PC-3 (cell line): ENCODE measurements around the gene HUNK. TPM values are rescaled to one million over a fixed set of nuclear protein-coding genes. Genes with fewer than 3 reads are reported as not detected.

Source experiments
- ATAC-seq: fragments of 200-7000 bp; cut with Tn5 transposase; 2 replicates; pipeline ENCODE4 v1.9.1; 2020; ENCODE audit warnings: mild to moderate bottlenecking, moderate library complexity
- BruUV-seq: library from RNA; stranded (reverse); fragments of 400-500 nt; replicated peaks from 2 replicates; lab custom pipeline; 2021; lab: Mats Ljungman, UMichigan
- CTCF ChIA-PET: fragments of 300-600 bp; sonication (Branson Sonifier 250); formaldehyde crosslinking; loops from one replicate; lab custom pipeline; 2022; ENCODE audit warnings: antibody characterized with exemption; lab: Charles Lee
- POLR2A ChIA-PET: fragments of 300-600 bp; sonication (Branson Sonifier 250); formaldehyde crosslinking; loops from one replicate; lab custom pipeline; 2022; ENCODE audit warnings: antibody characterized with exemption; ENCODE audit not compliant: unreplicated experiment; lab: Charles Lee
- DNase-seq: peaks from one replicate; pipeline ENCODE4 v3.0.0-alpha.2; 2015
- H2AFZ ChIP-seq: fragments of 300-600 bp; sonication (generic); 2 replicates; pipeline ENCODE4 v1.6.0; 2016; ENCODE audit warnings: antibody characterized with exemption, low read length
- H3F3A ChIP-seq: fragments of 300-600 bp; sonication (generic); one replicate; pipeline ENCODE4 v1.6.0; 2017; ENCODE audit warnings: antibody characterized with exemption, low read length, control low read depth, mild to moderate bottlenecking; ENCODE audit not compliant: unreplicated experiment
- H3K27ac ChIP-seq: fragments of 300-600 bp; sonication (generic); 2 replicates; pipeline ENCODE4 v1.5.1; 2016; ENCODE audit warnings: mild to moderate bottlenecking, low read length
- H3K27me3 ChIP-seq: fragments of 300-600 bp; sonication (generic); 2 replicates; pipeline ENCODE4 v1.6.1; 2016; ENCODE audit warnings: low read length, mixed read lengths
- H3K36me3 ChIP-seq: fragments of 300-600 bp; sonication (generic); 2 replicates; pipeline ENCODE4 v1.6.1; 2016; ENCODE audit warnings: low read depth, mixed run types, low read length, mixed read lengths
- H3K4me1 ChIP-seq: fragments of 300-600 bp; sonication (generic); 2 replicates; pipeline ENCODE4 v1.5.1; 2016; ENCODE audit warnings: low read length; ENCODE audit not compliant: insufficient read depth
- H3K4me2 ChIP-seq: fragments of 300-600 bp; sonication (generic); 2 replicates; pipeline ENCODE4 v1.6.0; 2016; ENCODE audit warnings: low read length
- H3K4me3 ChIP-seq: fragments of 300-600 bp; sonication (generic); 2 replicates; pipeline ENCODE4 v1.5.1; 2016; ENCODE audit warnings: mild to moderate bottlenecking, low read length, mixed read lengths
- H3K79me2 ChIP-seq: fragments of 300-600 bp; sonication (generic); 2 replicates; pipeline ENCODE4 v1.6.1; 2017; ENCODE audit warnings: low read length, mixed read lengths
- H3K9ac ChIP-seq: fragments of 300-600 bp; sonication (generic); 2 replicates; pipeline ENCODE4 v1.6.0; 2016; ENCODE audit warnings: mild to moderate bottlenecking, low read length
- H3K9me2 ChIP-seq: fragments of 300-600 bp; sonication (generic); replicated peaks from 2 replicates; pipeline ENCODE4 v1.6.1; 2016; ENCODE audit warnings: mixed run types, low read length, mixed read lengths
- H3K9me3 ChIP-seq: fragments of 300-600 bp; sonication (generic); 2 replicates; pipeline ENCODE4 v1.6.1; 2016; ENCODE audit warnings: low read length, mixed read lengths
- H4K20me1 ChIP-seq: fragments of 300-600 bp; sonication (generic); 2 replicates; pipeline ENCODE4 v1.6.1; 2016; ENCODE audit warnings: low read length, mixed read lengths
- CTCF ChIP-seq: fragments of 300-600 bp; sonication (generic); conservative IDR thresholded peaks from 2 replicates; pipeline ENCODE4 v1.5.1; 2017; ENCODE audit warnings: antibody characterized with exemption, low read depth, mild to moderate bottlenecking, low read length
- EZH2 ChIP-seq: fragments of 300-600 bp; sonication (generic); IDR thresholded peaks from one replicate; pipeline ENCODE4 v1.6.1; 2017; ENCODE audit warnings: antibody characterized with exemption, mild to moderate bottlenecking, low read length; ENCODE audit not compliant: unreplicated experiment
- EZH2phosphoT487 ChIP-seq: fragments of 300-600 bp; sonication (generic); IDR thresholded peaks from 2 replicates; pipeline ENCODE4 v1.6.1; 2018; ENCODE audit warnings: mild to moderate bottlenecking, antibody characterized with exemption, low read length, borderline replicate concordance
- intact Hi-C: fragments of 100-400 bp; cut with micrococcal nuclease; formaldehyde crosslinking; loops from 2 replicates; pipeline ENCODE4 v1.9.0; 2023
- total RNA-seq: library from RNA; depleted of rRNA; stranded (reverse); fragments of >200 nt; gene quantifications from 2 replicates; pipeline ENCODE4 v1.2.3, GENCODE V29; 2014

Gene HUNK
- total RNA-seq, 1 experiment from 2014 or later = not detected

DNA sequence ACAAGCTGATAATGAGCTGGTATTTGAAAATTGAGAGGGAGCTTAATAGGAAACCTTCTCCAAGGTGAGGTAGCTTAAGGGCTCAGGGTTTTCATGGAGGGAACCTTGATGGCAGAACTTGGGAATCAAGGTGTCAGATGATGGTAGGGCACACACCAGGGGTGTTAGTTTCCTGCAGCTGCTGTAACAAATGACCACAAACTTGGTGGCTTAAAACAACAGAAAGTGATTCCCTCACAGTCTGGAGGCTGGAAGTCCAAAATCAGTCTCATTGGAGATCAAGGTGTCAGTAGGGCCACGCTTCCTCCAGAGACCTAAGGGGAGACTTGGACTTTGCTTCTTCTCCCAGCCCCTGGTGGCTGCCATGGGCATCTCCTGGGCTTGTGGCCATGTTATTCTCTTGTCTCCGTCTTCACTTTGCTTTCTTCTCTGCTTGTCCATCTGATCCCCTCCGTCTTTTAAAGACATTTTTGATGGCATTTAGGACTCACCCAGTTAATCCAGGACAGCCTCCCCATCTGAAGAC is 45.5 kb downstream of the HUNK start:
- BruUV-seq = no TSS peak
- no peaks in the 10 kb centered on the region for H3K4me1 ChIP-seq
- no peak overlapping the region for H3K4me2 ChIP-seq
- H3K4me3 ChIP-seq = no peak overlapping the region
- H4K20me1 ChIP-seq = no peaks in the 10 kb centered on the region
- TF ChIP-seq EZH2 (no peak), EZH2phosphoT487 (no peak), CTCF (no peak)
- H2AFZ ChIP-seq = no peak overlapping the region
- DNase-seq (no peak), ATAC-seq (no peak)
- no peaks in the 10 kb centered on the region for H3K9me3 ChIP-seq
- peaks cover 41% of the 10 kb centered on the region for H3K27me3 ChIP-seq
- ChIA-PET CTCF (no interaction called here), POLR2A (no interaction called here)
- no peak overlapping the region for H3K27ac ChIP-seq
- intact Hi-C loops = no loop called here
- no peaks in the 10 kb centered on the region for H3K79me2 ChIP-seq
- no peaks in the 10 kb centered on the region for H3K36me3 ChIP-seq
- no peaks in the 10 kb centered on the region for H3F3A ChIP-seq
- no peaks in the 10 kb centered on the region for H3K9me2 ChIP-seq
- H3K9ac ChIP-seq = no peak overlapping the region

- BruUV-seq = no TSS peak
- intact Hi-C loops = no loop called here
- Histone ChIP-seq H2AFZ (no peak overlapping the region), H3K4me3 (no peak overlapping the region), H3K9me2 (no peaks in the 10 kb centered on the region), H3K4me2 (no peak overlapping the region), H3K27me3 (peaks cover 30% of the 10 kb centered on the region), H3K9ac (no peak overlapping the region), H3K36me3 (no peaks in the 10 kb centered on the region), H3K27ac (no peak overlapping the region), H4K20me1 (no peaks in the 10 kb centered on the region), H3K4me1 (no peaks in the 10 kb centered on the region), H3K79me2 (no peaks in the 10 kb centered on the region), H3K9me3 (no peaks in the 10 kb centered on the region), H3F3A (no peaks in the 10 kb centered on the region)
- TF ChIP-seq EZH2 = no peak
- no peak for TF ChIP-seq CTCF
- no peak for TF ChIP-seq EZH2phosphoT487
- DNase-seq = no peak
- CTCF ChIA-PET = no interaction called here
- ATAC-seq = no peak
- POLR2A ChIA-PET = no interaction called here
Measured at GRCh38 chr21:31920275-31920674, 47.5 kb downstream of the HUNK start.

GRCh38 chr21:31921079-31921478 is 48.3 kb downstream of the HUNK start:
- peaks cover 25% of the 10 kb centered on the region for H3K27me3 ChIP-seq
- H3K4me1 ChIP-seq = no peaks in the 10 kb centered on the region
- BruUV-seq = no TSS peak
- no peak overlapping the region for H3K4me2 ChIP-seq
- CTCF ChIA-PET = no interaction called here
- no peaks in the 10 kb centered on the region for H3K79me2 ChIP-seq
- no peak overlapping the region for H3K9ac ChIP-seq
- no peaks in the 10 kb centered on the region for H4K20me1 ChIP-seq
- intact Hi-C loops = no loop called here
- no peak overlapping the region for H3K27ac ChIP-seq
- ATAC-seq (peak; percentile 61), DNase-seq (peak; percentile 71)
- H3F3A ChIP-seq = no peaks in the 10 kb centered on the region
- POLR2A ChIA-PET = no interaction called here
- no peaks in the 10 kb centered on the region for H3K9me3 ChIP-seq
- TF ChIP-seq EZH2phosphoT487 = no peak
- no peak for TF ChIP-seq EZH2
- no peak for TF ChIP-seq CTCF
- no peaks in the 10 kb centered on the region for H3K36me3 ChIP-seq
- H2AFZ ChIP-seq = no peak overlapping the region
- H3K4me3 ChIP-seq = no peak overlapping the region
- no peaks in the 10 kb centered on the region for H3K9me2 ChIP-seq
